SKM-1 treated with dmso at 0.1 percent for 144 hours (cell line): ENCODE data around the gene RASAL2.
A peak's percentile ranks its signal among the peaks of the same experiment; 100 is the strongest.
"Not testable (repeated sequence)": the region's sequence is repeated elsewhere in the genome, so short reads cannot be mapped to it uniquely, and the experiment has no call there.

Source experiments
- DNase-seq: peaks from one replicate; lab custom pipeline; 2025; ENCODE audit not compliant: unreplicated experiment; lab: John Stamatoyannopoulos, UW

Gene RASAL2

GRCh38 chr1:178275049-178275448 is 181.1 kb downstream of the RASAL2 start:
- DNase-seq, result no peak

DNA sequence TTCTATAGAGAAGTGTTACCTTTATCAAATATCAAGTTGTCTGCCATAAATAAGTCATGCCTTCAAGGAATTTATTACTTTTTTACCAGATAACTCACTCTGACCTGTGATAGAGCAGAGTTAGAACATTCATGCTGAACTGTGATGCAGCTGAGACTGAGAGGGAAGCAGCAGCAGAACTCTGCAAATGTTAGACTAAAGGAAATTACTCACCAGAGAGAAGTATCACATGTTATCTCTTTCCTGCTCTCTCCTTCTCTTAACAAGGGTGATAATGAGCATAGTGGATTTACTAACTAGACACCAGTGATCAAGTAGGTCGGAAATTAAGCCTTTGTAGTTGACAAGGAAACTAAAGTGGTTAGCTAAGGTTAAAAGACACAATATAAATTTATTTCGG is 181.6 kb downstream of the RASAL2 start:
- DNase-seq, result peak; percentile 39

GRCh38 chr1:178277793-178278530 is 184.1 kb downstream of the RASAL2 start:
- DNase-seq, result peak; percentile 99

- peak; percentile 49 for DNase-seq
These were observed 185.2 kb downstream of the RASAL2 start for GRCh38 chr1:178278916-178279686.

DNA sequence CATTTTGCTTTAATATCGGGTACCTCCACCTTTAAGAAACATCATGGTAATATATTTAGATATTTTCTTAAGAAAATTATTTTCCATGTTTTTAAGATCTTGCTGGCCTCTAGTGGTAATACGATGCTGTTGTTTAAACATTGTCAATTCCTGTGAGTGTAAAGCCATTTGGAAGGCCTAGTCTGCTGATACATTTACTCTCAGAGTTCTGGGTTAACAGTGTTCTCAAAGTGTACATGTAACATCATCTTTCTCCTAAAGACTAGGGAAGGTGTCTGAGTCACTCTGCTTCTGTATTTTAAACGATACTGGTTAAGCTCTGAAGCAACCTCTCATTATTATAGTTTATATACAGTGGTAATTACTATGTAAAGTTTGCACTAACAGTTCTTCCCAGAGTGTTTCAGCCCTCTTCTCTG is 189.1 kb downstream of the RASAL2 start:
- peak; percentile 78 for DNase-seq

DNA sequence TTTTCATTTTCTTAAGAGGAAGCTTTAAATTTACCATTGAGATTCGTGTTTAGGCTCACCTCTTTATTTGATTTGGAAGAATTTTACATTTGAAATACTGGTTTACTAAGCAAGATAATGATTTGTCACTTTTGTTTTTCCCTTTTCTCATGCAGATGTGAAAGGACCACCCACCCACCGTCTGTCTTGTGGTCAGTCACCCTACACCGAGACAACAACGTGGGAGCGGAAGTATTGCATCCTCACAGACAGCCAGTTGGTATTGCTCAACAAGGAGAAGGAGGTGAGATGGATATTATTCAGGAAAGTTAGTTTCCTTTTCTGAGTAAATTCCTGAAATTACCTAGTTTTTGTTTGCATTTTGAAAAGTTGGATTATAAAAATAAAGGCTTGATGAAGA is 189.5 kb downstream of the RASAL2 start:
- peak; percentile 77 for DNase-seq

- peak; percentile 88 for DNase-seq
These were observed 190.2 kb downstream of the RASAL2 start for GRCh38 chr1:178284058-178284457.

DNA sequence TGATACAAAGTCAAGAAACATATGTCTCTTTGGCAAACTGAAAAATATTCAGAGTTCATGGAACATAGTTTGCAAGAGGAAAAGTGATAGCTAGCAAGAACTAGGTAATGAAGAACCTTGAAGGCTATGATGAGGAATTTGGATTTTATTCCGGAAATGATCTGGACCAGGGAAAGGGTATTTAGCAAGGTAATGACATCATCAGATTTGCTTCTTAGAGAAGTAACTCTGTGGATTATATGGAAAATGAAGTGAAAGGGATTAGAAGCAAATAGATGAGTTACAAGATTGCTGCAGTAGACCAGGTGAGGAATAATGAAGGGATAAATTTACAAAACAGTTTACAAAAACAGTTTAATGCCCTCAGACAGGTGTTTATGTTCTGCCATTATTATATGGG is 197.3 kb downstream of the RASAL2 start:
- no peak for DNase-seq

DNA sequence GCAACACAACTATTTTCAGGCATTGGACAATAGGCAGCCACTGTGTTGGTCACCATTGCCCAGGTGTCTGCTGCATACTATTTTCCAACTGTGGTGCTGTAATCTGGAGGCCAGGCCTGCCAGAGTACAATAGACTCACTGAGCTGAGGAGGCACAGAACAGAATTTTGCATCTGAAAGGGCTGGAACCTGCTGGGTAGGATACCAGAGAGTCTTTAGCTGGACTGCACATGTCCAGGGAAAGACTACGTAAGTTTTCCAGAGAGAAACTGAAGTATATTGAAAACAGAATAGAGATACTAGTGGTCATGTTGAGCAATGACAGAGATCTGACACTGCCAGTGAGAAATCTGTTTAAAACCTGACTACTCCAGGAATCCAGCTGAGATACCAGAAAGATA is 200.8 kb downstream of the RASAL2 start:
- no peak for DNase-seq

DNA sequence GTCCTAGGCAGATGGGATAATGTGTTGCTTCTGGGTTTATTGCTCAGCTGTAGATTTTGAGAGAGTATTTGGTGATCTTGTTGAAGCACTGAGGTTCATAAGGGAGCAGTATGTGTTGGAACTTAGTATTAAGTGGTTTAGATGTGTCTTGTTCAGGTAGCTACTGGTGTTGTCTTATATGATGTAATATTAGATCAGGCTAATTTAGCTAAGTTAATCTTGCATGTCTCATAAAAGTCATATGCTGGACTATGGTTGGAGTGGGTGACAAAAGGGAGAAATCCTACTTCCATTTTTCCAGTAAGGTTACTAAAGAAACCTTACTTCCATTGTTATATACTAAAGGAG is 206.4 kb downstream of the RASAL2 start:
- no peak for DNase-seq

DNA sequence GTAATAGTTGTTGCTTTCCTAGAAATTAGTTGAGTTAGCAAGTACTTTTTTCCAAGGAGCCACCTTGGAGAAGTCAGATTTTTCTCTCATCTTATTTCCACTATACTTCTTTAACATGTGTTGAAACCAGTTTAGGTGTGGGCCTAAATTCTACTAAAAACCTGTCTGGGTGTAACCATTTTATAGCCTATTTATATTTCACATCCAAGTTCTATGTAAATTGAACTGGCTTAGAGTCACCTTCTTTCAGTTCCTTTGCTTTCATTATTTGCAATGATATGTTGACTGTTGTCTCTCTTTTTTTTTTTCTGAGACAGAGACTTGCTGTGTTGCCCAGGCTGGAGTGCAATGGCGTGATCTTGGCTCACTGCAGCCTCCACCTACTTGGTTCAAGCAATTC is 207.2 kb downstream of the RASAL2 start:
- DNase-seq, result no peak

GRCh38 chr1:178307264-178307663 is 213.4 kb downstream of the RASAL2 start:
- no peak for DNase-seq

GRCh38 chr1:178308438-178308837 is 214.5 kb downstream of the RASAL2 start:
- DNase-seq, result no peak

DNA sequence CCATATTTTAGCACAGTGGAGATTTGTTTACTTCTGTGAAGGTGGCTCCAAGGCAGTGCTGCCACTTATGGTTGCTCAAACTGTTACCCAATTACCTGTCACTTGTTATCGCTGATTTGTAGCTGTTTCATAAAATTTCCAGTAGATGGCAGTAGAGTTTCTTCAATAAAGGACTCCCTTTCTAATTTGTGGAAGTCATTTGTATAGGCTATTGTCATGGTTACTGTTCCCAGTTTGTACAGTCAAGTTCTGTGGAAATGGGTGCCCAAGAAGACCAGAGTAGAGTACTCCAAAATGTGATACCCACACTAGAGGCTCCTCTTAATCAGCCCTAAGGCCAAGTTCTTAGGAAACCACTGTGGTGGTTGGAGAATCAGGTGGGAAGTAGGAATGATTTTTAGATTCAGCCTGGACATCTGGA is 216.8 kb downstream of the RASAL2 start:
- peak; percentile 93 for DNase-seq

- no peak for DNase-seq
These were observed 217.3 kb downstream of the RASAL2 start for GRCh38 chr1:178311164-178311563.

DNA sequence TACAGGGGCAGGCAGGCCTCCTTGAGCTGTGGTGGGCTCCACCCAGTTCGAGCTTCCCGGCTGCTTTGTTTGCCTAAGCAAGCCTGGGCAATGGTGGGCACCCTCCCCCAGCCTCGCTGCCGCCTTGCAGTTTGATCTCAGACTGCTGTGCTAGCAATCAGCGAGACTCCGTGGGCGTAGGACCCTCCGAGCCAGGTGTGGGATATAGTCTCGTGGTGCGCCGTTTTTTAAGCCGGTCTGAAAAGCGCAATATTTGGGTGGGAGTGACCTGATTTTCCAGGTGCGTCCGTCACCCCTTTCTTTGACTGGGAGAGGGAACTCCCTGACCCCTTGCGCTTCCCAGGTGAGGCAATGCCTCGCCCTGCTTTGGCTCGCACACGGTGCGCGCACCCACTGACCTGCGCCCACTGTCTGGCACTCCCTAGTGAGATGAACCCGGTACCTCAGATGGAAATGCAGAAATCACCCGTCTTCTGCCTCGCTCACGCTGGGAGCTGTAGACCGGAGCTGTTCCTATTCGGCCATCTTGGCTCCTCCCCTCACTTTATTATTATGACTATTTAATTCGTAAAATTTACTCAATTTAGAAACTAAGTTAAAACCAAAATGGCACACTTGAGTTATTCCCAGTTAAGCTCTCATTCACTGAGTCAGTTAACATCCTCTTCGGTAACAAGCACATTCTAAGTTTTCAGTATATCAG is 226.5 kb downstream of the RASAL2 start:
- not testable (repeated sequence) for DNase-seq

GRCh38 chr1:178323067-178323466 is 229.2 kb downstream of the RASAL2 start:
- DNase-seq, result no peak

GRCh38 chr1:178324003-178324402 is 230.1 kb downstream of the RASAL2 start:
- no peak for DNase-seq

GRCh38 chr1:178328728-178329127 is 234.8 kb downstream of the RASAL2 start:
- DNase-seq, result no peak

DNA sequence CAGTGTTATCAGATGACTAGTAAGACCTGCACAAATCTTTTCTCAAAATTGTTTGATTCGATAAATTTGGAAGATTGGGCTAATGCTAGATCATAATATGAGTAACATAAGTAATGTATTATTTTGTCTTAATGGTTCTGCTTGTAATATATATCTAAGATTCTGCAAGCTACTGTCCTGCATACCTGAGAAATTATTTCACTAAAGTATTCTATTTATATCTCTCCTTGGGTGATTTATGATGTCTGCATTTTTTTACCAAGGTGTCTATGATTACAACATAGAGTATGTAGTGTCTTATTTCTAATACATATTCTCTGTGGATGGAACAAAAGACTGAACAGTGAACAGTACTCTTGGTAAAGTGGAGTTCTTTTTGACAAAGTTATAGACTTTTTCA is 236.2 kb downstream of the RASAL2 start:
- DNase-seq, result no peak

- no peak for DNase-seq
These were observed 237.1 kb downstream of the RASAL2 start for GRCh38 chr1:178330848-178331497.
